ENCODE data around the gene CLIC1.

GRCh38 chr6:31706599-31706998 lies 29.7 kb downstream of the CLIC1 start, which contains the start of gene LY6G6F:
- no peak for TF ChIP-seq CTCF (IDR thresholded peaks at IDR 0.05)
- no peak for TF ChIP-seq POLR2AphosphoS5 (IDR thresholded peaks at IDR 0.05)
- TF ChIP-seq POLR2A (IDR thresholded peaks at IDR 0.05): no peak
- no peak for TF ChIP-seq EP300 (IDR thresholded peaks at IDR 0.05)

Measured in gastroesophageal sphincter (tissue), 3 donors.